GM12878 (cell line): ENCODE results near the gene KTI12. TPM values are rescaled to one million over a fixed set of nuclear protein-coding genes. Genes with fewer than 3 reads are reported as not detected.

Source experiments
- ATAC-seq: fragments of 200-7000 bp; cut with Tn5 transposase; 3 replicates; pipeline ENCODE4 v1.9.1; 2020; ENCODE audit warnings: mild to moderate bottlenecking, moderate library complexity
- BruUV-seq: library from RNA; stranded (reverse); fragments of 400-500 nt; replicated peaks from 2 replicates; lab custom pipeline; 2021; lab: Mats Ljungman, UMichigan
- CTCF ChIA-PET: fragments of 300-600 bp; sonication (Branson Sonifier 250); formaldehyde crosslinking; extraction: SDS; loops from one replicate; lab custom pipeline; 2021; ENCODE audit warnings: inconsistent platforms; lab: Yijun Ruan, JAX
- POLR2A ChIA-PET: fragments of 350-600 bp; formaldehyde crosslinking; extraction: SDS; loops from one replicate; lab custom pipeline; 2021; ENCODE audit warnings: inconsistent platforms; lab: Charles Lee
- RAD21 ChIA-PET: fragments of 300-600 bp; sonication (Branson Sonifier 250); formaldehyde crosslinking; loops from one replicate; lab custom pipeline; 2023; ENCODE audit warnings: antibody characterized with exemption; ENCODE audit not compliant: unreplicated experiment; lab: Charles Lee
- SMC1A ChIA-PET: fragments of 300-600 bp; sonication (Branson Sonifier 250); formaldehyde crosslinking; loops from one replicate; lab custom pipeline; 2023; ENCODE audit not compliant: unreplicated experiment, uncharacterized antibody; lab: Charles Lee
- DNase-seq: peaks from one replicate; pipeline ENCODE4 v3.0.0-alpha.2; 2011; ENCODE audit warnings: low read depth, low spot score
- FAIRE-seq: peaks from 3 replicates; lab custom pipeline; 2011; peaks lifted over from hg19 to GRCh38; lab: Jason Lieb, UNC
- H2AFZ ChIP-seq: 2 replicates; pipeline ENCODE4 v1.6.0; 2011; ENCODE audit warnings: low read depth, low read length, control low read depth; ENCODE audit not compliant: control insufficient read depth
- H3K27ac ChIP-seq: 2 replicates; pipeline ENCODE4 v1.5.1; 2011; ENCODE audit warnings: control low read depth; ENCODE audit not compliant: control insufficient read depth, insufficient read depth
- H3K27me3 ChIP-seq, 2 experiments: replicated peaks in 1 of 2; 2 replicates each; pipeline versions ENCODE4 v1.6.0 to v1.6.1; 2011; ENCODE audit warnings: low read length in 1 of 2; ENCODE audit not compliant: control insufficient read depth in 2 of 2, insufficient read depth in 2 of 2
- H3K36me3 ChIP-seq, 2 experiments: 2 replicates each; pipeline ENCODE4 v1.5.1; 2011; ENCODE audit warnings: low read length in 1 of 2; ENCODE audit not compliant: control insufficient read depth in 2 of 2, insufficient read depth in 2 of 2
- H3K4me1 ChIP-seq: 2 replicates; pipeline ENCODE4 v1.6.1; 2011; ENCODE audit warnings: mild to moderate bottlenecking, low read length, moderate library complexity, mixed read lengths; ENCODE audit not compliant: control insufficient read depth, insufficient read depth
- H3K4me2 ChIP-seq: 2 replicates; pipeline ENCODE4 v1.6.0; 2011; ENCODE audit warnings: control low read depth; ENCODE audit not compliant: control insufficient read depth, insufficient read depth
- H3K4me3 ChIP-seq: fragments of 200-600 bp; sonication (generic); 2 replicates; pipeline ENCODE4 v1.5.1; 2016
- H3K79me2 ChIP-seq: 2 replicates; pipeline ENCODE4 v1.6.0; 2011; ENCODE audit warnings: low read length; ENCODE audit not compliant: control insufficient read depth, insufficient read depth
- H3K9ac ChIP-seq: 2 replicates; pipeline ENCODE4 v1.8.0; 2011; ENCODE audit warnings: low read length, control low read depth, mixed read lengths; ENCODE audit not compliant: control insufficient read depth, insufficient read depth
- H3K9me3 ChIP-seq: replicated peaks from 3 replicates; pipeline ENCODE4 v1.5.1; 2011; ENCODE audit warnings: mild to moderate bottlenecking, low read length; ENCODE audit not compliant: control insufficient read depth, insufficient read depth
- H4K20me1 ChIP-seq: 2 replicates; pipeline ENCODE4 v1.6.0; 2011; ENCODE audit not compliant: control insufficient read depth, insufficient read depth
- CUX1 ChIP-seq: IDR thresholded peaks from 2 replicates; pipeline ENCODE4 v1.6.1; 2012; ENCODE audit warnings: improper control_type of control experiment, low read depth, low read length; ENCODE audit not compliant: insufficient replicate concordance
- EGR1 ChIP-seq, 2 experiments: IDR thresholded peaks; 1 replicate in 1 of 2; 2 replicates in 1 of 2; pipeline ENCODE4 v1.6.1; 2011 to 2012; ENCODE audit warnings: low read depth in 2 of 2, low read length in 2 of 2, borderline replicate concordance in 1 of 2, mild to moderate bottlenecking in 1 of 2, moderate library complexity in 1 of 2
- MXI1 ChIP-seq: fragments of 150-350 bp; IDR thresholded peaks from 2 replicates; pipeline ENCODE4 v1.6.1; 2011; ENCODE audit warnings: low read depth, mild to moderate bottlenecking, inconsistent platforms, low read length, improper control_type of control experiment
- NFXL1 ChIP-seq: fragments of 450-650 bp; IDR thresholded peaks from 2 replicates; pipeline ENCODE4 v1.6.1; 2017; ENCODE audit warnings: antibody characterized with exemption, mild to moderate bottlenecking, borderline replicate concordance
- POLR2A ChIP-seq: IDR thresholded peaks from 2 replicates; pipeline ENCODE4 v1.6.1; 2011; ENCODE audit warnings: low read depth, mild to moderate bottlenecking, low read length
- POU2F2 ChIP-seq: IDR thresholded peaks from 3 replicates; pipeline ENCODE4 v1.6.1; 2011; ENCODE audit warnings: low read depth, mild to moderate bottlenecking, low read length, borderline replicate concordance
- RELA ChIP-seq: fragments of 450-650 bp; IDR thresholded peaks from 2 replicates; pipeline ENCODE4 v1.8.0; 2014; ENCODE audit warnings: borderline replicate concordance; ENCODE audit not compliant: partially characterized antibody
- RELB ChIP-seq: fragments of 450-650 bp; IDR thresholded peaks from 2 replicates; pipeline ENCODE4 v1.6.1; 2017; ENCODE audit warnings: low read depth, mild to moderate bottlenecking, moderate library complexity
- SPI1 ChIP-seq: IDR thresholded peaks from 2 replicates; pipeline ENCODE4 v1.6.1; 2011; ENCODE audit warnings: low read depth, mild to moderate bottlenecking, low read length, moderate library complexity, borderline replicate concordance; ENCODE audit not compliant: insufficient read depth
- SRF ChIP-seq, 2 experiments: IDR thresholded peaks; 2 replicates each; pipeline ENCODE4 v1.6.1; 2011; ENCODE audit warnings: low read depth in 2 of 2, low read length in 2 of 2, mild to moderate bottlenecking in 1 of 2, moderate library complexity in 1 of 2
- SUPT20H ChIP-seq: IDR thresholded peaks from 2 replicates; pipeline ENCODE4 v1.6.1; 2011; ENCODE audit warnings: low read depth, mild to moderate bottlenecking, low read length, moderate library complexity, borderline replicate concordance; ENCODE audit not compliant: control insufficient read depth
- WGBS: methylation state at CpG from one replicate; pipeline ENCODE4 v1.1.6; 2016; ENCODE audit warnings: low lambda C conversion rate; ENCODE audit not compliant: insufficient replicate concordance, insufficient coverage; ENCODE audit errors: missing lambda C conversion rate; 5-methylcytosine and 5-hydroxymethylcytosine counted together
- in situ Hi-C: fragments of 300-500 bp; cut with MboI; formaldehyde crosslinking; loops from 9 replicates; pipeline ENCODE4 v1.14.3; 2018; ENCODE audit warnings: mixed read lengths
- intact Hi-C: fragments of 100-400 bp; cut with micrococcal nuclease; formaldehyde crosslinking; loops from one replicate; pipeline ENCODE4 v1.14.2; 2022; ENCODE audit not compliant: unreplicated experiment
- polyA plus RNA-seq, 11 experiments: library from polyadenylated mRNA; depleted of rRNA in 4 of 11; unstranded in 6 of 11; stranded (reverse) in 5 of 11; fragments of >200 nt; fragmentation: Nextera tagmentation in 4 of 11; fragmentation: Illumina TruSeq in 1 of 11; extraction: Ambion mirVana in 4 of 11; extraction: Trizol in 1 of 11; gene quantifications; 1 replicate in 1 of 11; 2 replicates in 10 of 11; pipeline versions ENCODE4 v1.2.1 to v1.2.3, GENCODE V29; 2011 to 2016; ENCODE audit warnings: inconsistent platforms in 2 of 11, missing spikeins in 2 of 11, low read depth in 1 of 11
- total RNA-seq, 4 experiments: library from RNA; depleted of rRNA in 3 of 4; stranded (reverse); fragments of >200 nt in 3 of 4; fragmentation: Illumina TruSeq in 1 of 4; extraction: Trizol in 1 of 4; gene quantifications; 2 replicates each; pipeline versions ENCODE4 v1.2.1 to v1.2.3, GENCODE V29; 2013 to 2021

The KTI12 gene
- total and polyA plus RNA-seq, 10 of the 15 experiments (the other 5 are each of a cell fraction or from before 2014, with no cell fraction given) = 2.7 to 32.4 (median 17.6) TPM

- no peaks in the 10 kb centered on the region for H4K20me1 ChIP-seq
- no peaks in the 10 kb centered on the region for H3K36me3 ChIP-seq
- 45% methylated on average over 3 of the region's 3 CpGs for WGBS
- H2AFZ ChIP-seq = no peak overlapping the region
- no TSS peak for BruUV-seq
- no peak for ATAC-seq
- DNase-seq = no peak
- no peaks in the 10 kb centered on the region for H3K4me1 ChIP-seq
- no peaks in the 10 kb centered on the region for H3K27me3 ChIP-seq
- H3K79me2 ChIP-seq = no peaks in the 10 kb centered on the region
- CTCF ChIA-PET = interaction anchor here (1.5 kb wide), 1 partner anchor 85 kb away, joined by 4 read pairs; no protein-coding TSS in a partner anchor
- TF ChIP-seq MXI1 (no peak), POU2F2 (no peak), POLR2A (no peak), EGR1 (IDR thresholded peaks at IDR 0.05; ENCODE audit: borderline replicate concordance in 1 of 2, low read depth in 2 of 2, low read length in 2 of 2) (no peak), NFXL1 (no peak), SPI1 (no peak), CUX1 (no peak), SRF (IDR thresholded peaks at IDR 0.05; ENCODE audit: low read depth in 2 of 2, low read length in 2 of 2) (no peak), SUPT20H (no peak), RELA (no peak), RELB (no peak)
- intact Hi-C loops (no loop called here), in situ Hi-C loops (no loop called here)
- H3K4me3 ChIP-seq = no peak overlapping the region
- H3K9ac ChIP-seq = no peak overlapping the region
- FAIRE-seq = no peak
- POLR2A ChIA-PET = no interaction called here
- SMC1A ChIA-PET = interaction anchor here (1.4 kb wide), 1 partner anchor 54 kb away, joined by 3 read pairs; no protein-coding TSS in a partner anchor
- RAD21 ChIA-PET = no interaction called here
- no peak overlapping the region for H3K4me2 ChIP-seq
- no peaks in the 10 kb centered on the region for H3K9me3 ChIP-seq
- H3K27ac ChIP-seq = no peak overlapping the region
These were observed 51.4 kb downstream of the KTI12 start for GRCh38 chr1:51982161-51982560.
